Stimulated activated CD4-positive, alpha-beta T cell treated with anti-CD3 and anti-CD28 coated beads, Interleukin-4, amount 100 ng/mL, for 24 hours (primary cell): ENCODE data around the gene NYAP2.

Experiments used
- DNase-seq: peaks from one replicate; pipeline ENCODE4 v3.0.0-alpha.2; 2020

Gene NYAP2

GRCh38 chr2:225487878-225488416, 88.4 kb downstream of the NYAP2 start:
- no peak for DNase-seq

GRCh38 chr2:225488743-225489142, 89.2 kb downstream of the NYAP2 start:
- no peak for DNase-seq

GRCh38 chr2:225493420-225494099, 94.0 kb downstream of the NYAP2 start:
- DNase-seq, result no peak

DNA sequence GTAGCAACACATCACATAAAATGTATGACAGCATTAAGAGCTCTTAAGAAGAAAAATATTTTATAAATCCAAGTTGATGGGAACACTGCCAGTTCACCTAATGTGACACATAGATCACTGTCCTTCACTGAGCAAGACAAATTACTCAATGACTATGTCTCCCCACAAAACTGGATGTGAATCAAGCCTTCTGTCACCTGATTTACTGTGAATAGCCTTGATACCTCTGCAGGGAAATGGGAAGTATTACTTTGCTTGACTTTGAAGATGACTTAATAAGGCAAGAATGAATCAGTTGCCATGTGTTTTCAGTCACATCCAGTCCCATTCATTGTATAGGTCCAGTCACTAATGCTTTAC, 94.6 kb downstream of the NYAP2 start:
- no peak for DNase-seq

DNA sequence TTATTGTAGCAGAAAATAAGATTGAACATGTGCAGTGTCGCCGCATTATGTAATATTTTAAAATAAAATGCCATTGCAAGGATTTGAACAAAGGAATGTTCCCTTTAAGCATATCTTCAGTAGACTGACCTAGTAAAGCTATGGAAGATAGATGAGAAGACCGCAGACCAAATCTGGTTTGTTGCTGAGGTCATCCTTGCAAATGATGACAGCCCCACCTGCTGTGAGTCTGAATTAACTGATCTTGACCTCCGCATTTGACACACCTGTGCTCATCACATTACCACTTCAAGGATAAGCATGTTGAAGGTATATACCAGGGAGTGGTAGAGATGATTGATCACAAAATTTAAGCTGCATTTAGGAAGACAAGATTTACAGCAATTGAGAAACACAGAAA, 96.2 kb downstream of the NYAP2 start:
- DNase-seq, result no peak

DNA sequence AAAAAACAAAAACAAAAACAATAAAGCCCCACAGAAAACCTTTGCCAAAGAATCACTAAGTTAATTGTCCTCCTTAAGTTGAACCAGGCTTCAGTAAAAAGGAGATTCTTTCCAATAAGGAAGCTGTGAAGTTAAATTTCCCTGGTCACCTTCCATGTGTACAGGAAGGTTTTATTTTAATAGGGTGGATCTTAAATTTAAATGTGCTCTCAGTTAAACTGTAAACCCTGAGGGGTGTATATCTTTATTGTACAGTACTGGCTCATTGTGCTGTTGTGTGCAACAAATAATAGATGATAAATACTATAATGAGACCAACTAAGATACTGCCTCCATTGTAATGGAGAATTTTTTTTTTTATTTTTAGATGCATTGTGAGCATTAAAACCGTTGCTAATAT, 97.1 kb downstream of the NYAP2 start:
- DNase-seq, result no peak

DNA sequence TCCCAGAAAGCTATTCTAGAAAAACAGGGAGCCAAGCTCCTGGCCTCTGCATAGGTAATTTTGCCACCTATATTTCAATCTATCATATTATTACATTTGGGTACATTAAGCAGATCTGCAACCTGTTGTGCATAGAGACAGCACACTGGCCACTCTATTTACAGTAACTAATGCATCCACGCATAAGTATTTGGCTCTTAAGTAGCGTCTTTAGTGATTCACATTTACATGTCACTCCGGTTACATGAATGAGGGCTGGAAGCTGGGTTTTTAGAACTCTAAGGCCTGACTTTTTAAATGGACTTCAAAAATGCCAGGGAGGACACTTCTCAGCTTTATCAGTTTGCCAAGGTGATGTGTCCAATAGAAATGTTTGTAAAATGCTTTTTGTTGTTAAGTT, 97.7 kb downstream of the NYAP2 start:
- DNase-seq, result no peak

DNA sequence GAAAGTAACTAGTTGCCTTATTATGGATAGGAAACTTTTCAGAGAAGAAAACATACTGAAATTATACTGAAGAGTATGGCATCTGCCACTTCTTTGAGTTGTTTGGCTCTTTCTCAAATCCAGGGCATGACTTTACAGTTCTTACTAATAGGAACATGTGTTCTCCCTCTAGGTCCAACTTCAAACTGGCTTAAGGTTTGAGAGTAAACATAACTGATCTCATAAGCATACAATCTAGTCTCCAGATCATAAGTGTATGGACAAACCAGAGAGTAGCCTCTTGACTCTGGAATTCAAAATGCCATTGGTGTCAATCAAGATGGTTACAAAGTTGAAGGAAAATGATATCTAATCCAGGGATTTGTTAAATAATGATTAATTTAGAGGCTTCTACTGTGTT, 101.5 kb downstream of the NYAP2 start:
- DNase-seq, result no peak

DNA sequence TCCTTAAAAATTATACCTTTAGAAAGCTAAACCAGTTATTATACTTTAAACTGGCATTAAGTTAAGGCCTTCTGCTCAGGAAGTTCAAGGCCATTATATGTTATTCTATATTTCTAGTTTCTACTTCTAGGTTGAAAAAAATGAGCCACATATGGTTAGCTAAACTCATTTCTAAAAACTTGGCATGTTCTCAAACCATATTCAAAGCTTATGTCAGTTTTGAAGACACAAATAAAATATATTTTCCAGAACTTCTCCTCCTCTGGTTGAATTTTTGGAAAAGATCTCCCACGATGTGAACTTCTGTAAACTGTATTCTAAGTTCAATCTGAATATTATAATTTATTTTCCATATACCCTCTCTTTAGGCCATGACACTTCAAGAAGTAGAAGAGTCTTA, 103.5 kb downstream of the NYAP2 start:
- no peak for DNase-seq

GRCh38 chr2:225510796-225511195, 111.3 kb downstream of the NYAP2 start:
- DNase-seq, result no peak

GRCh38 chr2:225512469-225512868, 113.0 kb downstream of the NYAP2 start:
- DNase-seq, result no peak

- no peak for DNase-seq
Observed at GRCh38 chr2:225512876-225513540, 113.5 kb downstream of the NYAP2 start.

DNA sequence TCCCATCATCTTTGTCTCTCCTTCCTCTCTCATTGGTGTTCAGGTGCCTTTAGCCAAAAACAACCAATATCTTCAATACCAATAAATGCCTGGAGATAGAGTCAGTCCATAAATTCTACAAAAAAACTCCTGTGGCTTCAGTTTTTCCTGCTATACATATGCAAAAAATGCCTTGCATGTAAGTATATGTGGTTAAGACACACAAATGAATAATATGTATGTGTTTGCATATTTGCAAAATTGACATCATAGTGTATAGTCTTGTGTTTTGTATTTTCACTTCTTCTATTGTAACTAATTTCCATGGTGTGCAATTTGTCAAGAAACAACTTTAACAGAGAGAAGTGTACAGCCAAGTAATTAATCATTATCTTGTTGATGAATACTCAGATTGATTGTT, 115.5 kb downstream of the NYAP2 start:
- no peak for DNase-seq

- DNase-seq, result no peak
Observed at GRCh38 chr2:225526760-225527390, 127.4 kb downstream of the NYAP2 start.

DNA sequence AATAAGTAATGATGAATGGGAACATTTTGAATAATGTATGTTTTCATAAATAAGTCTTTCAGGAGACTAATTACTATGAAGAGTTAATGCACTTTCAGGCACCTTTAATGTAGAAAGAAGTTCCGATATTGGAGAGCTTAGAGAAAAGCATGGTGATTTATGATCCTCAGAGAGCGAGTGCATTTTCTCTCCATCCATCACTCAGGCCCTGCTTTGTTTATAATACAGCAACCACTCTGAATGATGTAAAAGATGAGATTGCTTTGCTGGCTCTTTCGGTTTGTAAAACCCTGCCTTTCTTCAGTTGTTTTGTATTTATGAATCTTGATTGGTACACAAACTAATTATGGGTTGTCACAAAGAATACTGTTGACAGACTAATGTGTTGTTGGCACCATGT, 132.0 kb downstream of the NYAP2 start:
- DNase-seq, result no peak

- no peak for DNase-seq
Observed at GRCh38 chr2:225532096-225532495, 132.6 kb downstream of the NYAP2 start.

DNA sequence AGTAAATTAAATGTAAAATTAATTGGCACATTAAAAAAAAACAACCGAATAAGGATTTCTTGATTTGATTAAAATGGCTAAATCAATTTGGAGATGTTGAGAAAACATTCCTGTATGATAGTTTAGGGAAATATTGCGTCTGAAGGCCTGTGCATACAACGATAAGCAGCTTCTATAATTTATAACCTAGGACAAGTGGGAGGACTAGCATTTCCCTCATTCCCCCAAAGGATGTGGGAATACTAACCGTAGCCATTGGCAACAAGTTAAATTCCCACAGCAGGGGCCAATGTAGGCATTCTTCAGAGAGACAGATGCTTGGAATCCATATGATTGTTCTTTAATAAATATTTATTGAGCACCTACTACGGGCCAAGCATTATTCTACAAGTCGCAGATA, 134.5 kb downstream of the NYAP2 start:
- no peak for DNase-seq

DNA sequence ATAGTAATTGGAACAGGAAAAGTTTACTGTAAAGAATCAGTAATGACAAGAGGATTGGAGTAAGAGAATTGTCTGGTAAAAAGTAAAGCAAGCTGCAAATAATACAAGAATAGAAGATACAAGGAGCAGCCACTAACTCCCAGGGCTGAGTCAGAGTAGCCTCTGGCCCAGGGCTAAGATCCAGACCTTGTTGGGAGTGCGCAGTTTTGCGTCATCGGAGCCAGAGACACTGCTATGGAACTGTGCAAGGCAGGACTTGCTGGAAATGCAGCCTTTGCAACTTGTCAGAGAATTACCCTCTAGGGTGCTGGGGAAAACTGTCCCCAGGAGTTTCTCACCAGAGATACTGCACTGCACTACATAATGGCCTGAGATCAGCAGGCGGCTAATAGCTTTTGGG, 135.2 kb downstream of the NYAP2 start:
- no peak for DNase-seq

- no peak for DNase-seq
Observed at GRCh38 chr2:225536036-225536435, 136.5 kb downstream of the NYAP2 start.

DNA sequence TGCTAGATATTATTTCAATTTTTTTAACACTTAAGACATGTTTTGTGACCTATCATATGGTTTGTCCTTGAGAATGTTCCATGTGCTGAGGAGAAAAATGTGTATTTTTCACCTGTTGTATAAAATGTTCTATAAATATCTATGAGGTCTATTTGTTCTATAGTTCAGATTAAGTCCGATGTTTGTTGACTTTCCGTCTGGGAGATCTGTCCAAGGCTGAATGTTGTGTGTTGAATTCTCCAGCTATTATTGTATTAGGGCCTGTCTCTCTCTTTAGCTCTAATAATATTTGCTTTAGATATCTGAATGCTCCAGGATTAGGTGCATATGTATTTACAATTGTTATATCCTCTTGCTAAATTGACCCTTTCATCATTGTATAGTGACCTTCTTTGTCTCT, 144.1 kb downstream of the NYAP2 start:
- DNase-seq, result no peak

- no peak for DNase-seq
Observed at GRCh38 chr2:225556461-225556860, 157.0 kb downstream of the NYAP2 start.

DNA sequence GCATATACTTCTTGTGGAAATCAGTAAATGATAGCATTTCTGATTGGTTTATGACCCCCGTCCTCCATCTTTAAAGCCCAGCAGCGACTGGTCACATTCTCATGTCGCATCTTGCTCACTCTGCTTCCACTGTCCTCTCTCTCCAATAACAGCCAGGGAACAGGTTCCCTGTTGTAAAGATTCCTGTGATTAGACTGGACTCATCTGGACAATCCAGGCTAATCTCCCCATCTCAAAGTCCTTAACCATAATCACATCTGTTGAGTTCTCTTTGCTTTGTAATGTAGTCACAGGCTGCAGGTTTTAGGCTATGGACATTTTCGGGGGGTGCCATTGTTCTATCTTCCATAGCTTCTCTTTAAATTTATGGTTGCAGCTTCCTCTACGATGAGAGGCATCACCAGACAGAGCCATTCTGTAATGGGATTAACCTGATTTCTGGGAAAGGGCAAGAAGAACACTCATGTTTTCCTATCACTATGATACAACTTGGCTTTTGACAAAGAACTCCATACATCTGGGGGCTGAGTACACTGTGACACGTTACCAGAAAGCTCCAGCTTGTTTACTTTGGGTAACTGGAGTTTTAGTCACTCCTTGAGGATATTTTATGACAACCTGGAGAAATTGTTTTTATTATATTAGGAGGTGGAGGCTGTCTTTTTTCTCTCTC, 159.0 kb downstream of the NYAP2 start:
- no peak for DNase-seq

- DNase-seq, result no peak
Observed at GRCh38 chr2:225559072-225559415, 159.5 kb downstream of the NYAP2 start.

GRCh38 chr2:225566798-225567197, 167.3 kb downstream of the NYAP2 start:
- no peak for DNase-seq
